Omental fat pad (tissue), 4 donors: ENCODE results near the gene MAPKAP1. TPM values are rescaled to one million over a fixed set of nuclear protein-coding genes. Genes with fewer than 3 reads are reported as not detected.

Source experiments
- ATAC-seq: fragments of 150-250 bp; one replicate; pipeline ENCODE4 v1.9.1; 2016; ENCODE audit warnings: mild to moderate bottlenecking, moderate library complexity; ENCODE audit not compliant: low FRiP score
- DNase-seq: peaks from one replicate; pipeline ENCODE4 v3.0.0-alpha.2; 2019; ENCODE audit warnings: low spot score
- total RNA-seq, 4 donors: library from RNA; depleted of rRNA; stranded (reverse); fragments of >200 nt; gene quantifications; one replicate each; pipeline ENCODE4 v1.1.0, GENCODE V29; 2016
- TF ChIP-seq, protein P1 (sequence below), 3 donors: fragments of 450-650 bp; IDR thresholded peaks; one replicate each; pipeline ENCODE4 v1.5.1; 2016 to 2017; ENCODE audit warnings: antibody characterized with exemption in 3 of 3, mild to moderate bottlenecking in 3 of 3, moderate library complexity in 2 of 3

Gene MAPKAP1
- total RNA-seq, 4 donors from 2014 or later, result 60.0 to 78.0 (median 72.9) TPM

DNA sequence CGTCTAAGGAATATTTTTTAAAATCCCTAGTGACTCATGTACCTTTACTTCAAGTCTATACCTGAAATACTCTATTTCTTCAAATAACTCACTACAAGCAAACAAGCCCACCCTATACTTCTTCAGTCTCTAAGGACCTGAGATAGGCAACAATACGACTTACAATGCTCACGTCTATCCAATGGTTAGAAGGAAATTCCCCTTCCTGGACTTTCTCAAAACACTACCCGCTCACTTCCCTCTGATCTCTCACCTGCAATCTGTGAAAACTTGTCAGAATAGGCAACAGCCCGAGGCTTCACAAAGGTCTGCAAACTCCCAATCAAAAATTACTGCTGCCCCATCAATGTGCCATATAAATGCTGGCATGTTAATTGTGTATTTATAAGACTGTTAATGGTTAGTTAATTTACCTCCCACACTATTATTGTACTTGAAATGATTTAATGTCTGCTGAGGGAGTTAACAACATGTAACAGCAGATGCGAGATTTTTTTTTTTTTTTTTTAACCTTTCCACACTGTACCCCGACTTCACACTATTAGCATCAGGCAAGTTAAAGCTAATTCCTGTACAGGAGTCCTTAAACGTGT lies 27.3 kb downstream of the MAPKAP1 start:
- DNase-seq, result no peak
- TF ChIP-seq, protein P1, sequence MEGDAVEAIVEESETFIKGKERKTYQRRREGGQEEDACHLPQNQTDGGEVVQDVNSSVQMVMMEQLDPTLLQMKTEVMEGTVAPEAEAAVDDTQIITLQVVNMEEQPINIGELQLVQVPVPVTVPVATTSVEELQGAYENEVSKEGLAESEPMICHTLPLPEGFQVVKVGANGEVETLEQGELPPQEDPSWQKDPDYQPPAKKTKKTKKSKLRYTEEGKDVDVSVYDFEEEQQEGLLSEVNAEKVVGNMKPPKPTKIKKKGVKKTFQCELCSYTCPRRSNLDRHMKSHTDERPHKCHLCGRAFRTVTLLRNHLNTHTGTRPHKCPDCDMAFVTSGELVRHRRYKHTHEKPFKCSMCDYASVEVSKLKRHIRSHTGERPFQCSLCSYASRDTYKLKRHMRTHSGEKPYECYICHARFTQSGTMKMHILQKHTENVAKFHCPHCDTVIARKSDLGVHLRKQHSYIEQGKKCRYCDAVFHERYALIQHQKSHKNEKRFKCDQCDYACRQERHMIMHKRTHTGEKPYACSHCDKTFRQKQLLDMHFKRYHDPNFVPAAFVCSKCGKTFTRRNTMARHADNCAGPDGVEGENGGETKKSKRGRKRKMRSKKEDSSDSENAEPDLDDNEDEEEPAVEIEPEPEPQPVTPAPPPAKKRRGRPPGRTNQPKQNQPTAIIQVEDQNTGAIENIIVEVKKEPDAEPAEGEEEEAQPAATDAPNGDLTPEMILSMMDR (IDR thresholded peaks at IDR 0.05), result no peak
- no peak for ATAC-seq

DNA sequence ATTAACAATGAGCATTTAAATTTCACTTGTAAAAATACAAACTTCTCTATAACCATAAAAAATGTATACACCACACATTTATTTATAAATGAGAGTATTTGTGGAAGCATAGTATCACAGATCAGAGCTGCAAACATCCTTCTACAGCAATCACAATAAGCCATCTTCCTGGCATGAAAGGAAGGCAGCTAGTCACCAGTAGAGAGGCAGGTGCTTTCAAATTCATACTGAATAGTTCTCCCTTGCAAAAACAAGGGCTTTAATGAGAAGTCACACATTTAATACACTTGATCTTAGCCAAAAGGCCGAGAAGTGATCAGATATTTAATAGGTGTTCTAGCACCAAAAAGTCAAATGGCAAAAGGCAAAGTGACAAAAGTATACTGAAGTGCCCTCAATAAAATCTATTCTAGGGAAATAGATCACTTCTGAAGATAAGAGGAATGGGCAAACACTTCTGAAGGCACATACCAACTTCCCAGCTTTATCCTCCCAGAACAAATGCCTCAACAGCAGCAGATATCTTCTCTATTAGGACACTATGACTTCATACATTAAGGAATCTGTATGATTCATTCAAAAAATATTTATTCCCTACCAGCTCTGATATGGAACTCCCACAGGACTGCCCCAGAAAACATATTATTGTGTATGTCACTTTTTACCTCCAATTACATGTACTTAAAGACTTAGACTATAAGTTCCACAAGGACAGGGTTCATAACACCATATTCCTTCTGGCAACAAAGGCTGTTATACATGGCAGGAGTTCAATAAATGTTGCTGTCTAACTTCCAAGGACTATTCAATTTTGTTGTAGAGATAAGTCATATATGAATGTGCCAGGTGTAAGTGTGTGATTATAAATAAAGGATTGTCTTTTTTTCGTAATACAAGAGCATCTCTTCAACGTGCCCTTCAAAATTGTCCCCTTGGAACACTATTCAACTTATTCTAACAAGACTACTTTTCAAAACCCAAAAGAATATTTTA lies 31.7 kb downstream of the MAPKAP1 start:
- DNase-seq (no peak), ATAC-seq (peak; percentile 98)
- TF ChIP-seq, protein P1 (IDR thresholded peaks at IDR 0.05), result no peak

DNA sequence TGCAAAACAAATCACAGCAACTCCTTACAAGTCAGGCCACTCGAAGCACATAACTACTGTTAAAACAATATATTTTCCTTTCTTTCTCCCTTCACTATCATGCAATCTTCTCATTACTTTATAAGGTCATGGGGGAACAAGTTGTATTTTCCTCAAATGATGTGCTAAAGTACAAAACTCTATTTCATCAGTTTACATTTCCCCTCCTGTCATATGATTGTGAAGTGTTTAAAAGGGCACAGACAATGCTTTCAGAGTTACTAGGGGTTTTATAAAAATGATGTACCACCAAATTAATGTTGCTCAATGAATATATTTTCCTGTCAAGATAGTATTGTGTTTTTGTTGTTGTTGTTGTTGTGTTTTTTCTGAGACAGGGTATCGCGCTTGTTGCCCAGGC lies 34.1 kb downstream of the MAPKAP1 start:
- ATAC-seq, result no peak
- TF ChIP-seq, protein P1 (IDR thresholded peaks at IDR 0.05), result no peak

DNA sequence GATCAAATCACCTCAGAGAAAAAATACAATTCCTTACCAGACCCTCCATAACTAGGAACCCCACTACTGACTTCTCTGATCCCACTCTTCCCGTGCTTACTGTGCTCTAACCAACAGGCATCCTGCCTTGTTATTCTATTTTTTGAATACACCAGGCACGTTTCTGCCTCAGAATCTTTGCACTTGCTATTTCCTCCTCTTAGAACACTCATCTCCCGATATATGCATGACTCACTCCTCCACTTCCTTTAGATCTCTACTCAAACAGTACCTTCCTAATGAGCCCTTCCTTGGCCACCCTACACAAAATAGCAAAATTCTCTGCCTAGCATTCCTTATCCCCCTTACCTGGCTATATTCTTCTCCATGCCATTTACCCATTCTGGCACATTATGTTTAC lies 43.9 kb downstream of the MAPKAP1 start:
- ATAC-seq, result no peak
- TF ChIP-seq, protein P1 (IDR thresholded peaks at IDR 0.05), result no peak
- DNase-seq, result no peak

More for the DNA sequence above, 34.1 kb downstream of the MAPKAP1 start:
- DNase-seq, result no peak

DNA sequence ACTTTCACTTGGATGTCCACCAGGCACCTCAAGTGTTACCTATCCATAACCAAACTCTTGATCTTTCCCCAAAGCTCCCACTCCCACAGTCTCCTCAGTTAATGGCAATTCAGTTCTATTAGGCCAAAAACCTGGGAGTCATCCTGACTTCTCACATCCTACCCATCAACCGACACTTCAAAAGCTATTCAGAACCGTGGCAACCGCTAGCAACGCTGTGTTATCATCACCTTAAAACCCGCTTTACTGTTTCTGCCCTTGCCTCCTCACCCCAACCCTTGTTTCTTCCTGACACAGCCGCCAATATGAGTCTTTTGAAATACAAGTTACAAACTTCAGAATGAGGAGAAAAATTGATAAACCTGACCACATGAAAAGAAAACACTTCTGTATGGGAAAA lies 46.5 kb downstream of the MAPKAP1 start:
- no peak for DNase-seq
- no peak for ATAC-seq
- TF ChIP-seq, protein P1 (IDR thresholded peaks at IDR 0.05), result no peak

DNA sequence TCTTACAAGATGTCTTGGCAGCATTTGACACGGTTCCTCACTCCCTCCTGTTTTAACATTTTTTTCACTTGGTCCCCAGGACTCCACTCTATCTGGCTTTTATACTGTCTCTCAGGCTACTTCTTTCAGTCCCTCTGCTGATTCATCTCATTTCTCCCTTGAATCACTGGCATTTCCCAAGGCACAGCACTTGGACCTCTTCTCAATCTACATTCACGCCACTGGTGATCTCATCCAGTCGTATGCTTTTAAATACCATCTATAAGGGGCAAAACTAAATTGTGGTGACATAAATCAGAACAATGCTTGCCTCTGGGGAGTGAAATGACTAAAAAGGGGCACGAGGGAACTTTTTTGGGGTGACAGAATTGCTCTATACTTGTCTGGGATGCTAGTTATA lies 47.1 kb downstream of the MAPKAP1 start:
- no peak for DNase-seq
- TF ChIP-seq, protein P1 (IDR thresholded peaks at IDR 0.05), result no peak
- ATAC-seq, result no peak
